ENCODE data around the gene OPHN1. TPM values are rescaled to one million over a fixed set of nuclear protein-coding genes. Genes with fewer than 3 reads are reported as not detected.

The OPHN1 gene
- total and polyA plus RNA-seq, 7 donors: 0.47 to 3.7 (median 2.4) TPM

GRCh38 chrX:68133181-68133580, 300.1 kb downstream of the OPHN1 start:
- no peak overlapping the region for H3K27ac ChIP-seq
- no peak overlapping the region for H3K4me3 ChIP-seq
- no peaks in the 10 kb centered on the region for H3K36me3 ChIP-seq (ENCODE audit: insufficient read depth in 1 of 2, low read depth in 1 of 2)
- H3K9me3 ChIP-seq: no peaks in the 10 kb centered on the region
- TF ChIP-seq CTCF (IDR thresholded peaks at IDR 0.05): no peak
- H3K4me1 ChIP-seq: no peaks in the 10 kb centered on the region
- DNase-seq (no peak), ATAC-seq (no peak)
- intact Hi-C loops (cut with DNase I): no loop called here
- no peaks in the 10 kb centered on the region for H3K27me3 ChIP-seq (ENCODE audit: insufficient read depth in 3 of 3, low read length in 2 of 3)
- WGBS, 3 donors: 49 to 74% (median 62%) methylated on average over 4 of the region's 4 CpGs

- Histone ChIP-seq H3K27me3 (ENCODE audit: insufficient read depth in 3 of 3, low read length in 2 of 3) (no peaks in the 10 kb centered on the region), H3K27ac (no peak overlapping the region), H3K36me3 (ENCODE audit: insufficient read depth in 1 of 2, low read depth in 1 of 2) (no peaks in the 10 kb centered on the region), H3K9me3 (no peaks in the 10 kb centered on the region), H3K4me3 (no peak overlapping the region), H3K4me1 (no peaks in the 10 kb centered on the region)
- 88 to 98% (median 98%) methylated on average over 26 to 29 of the region's 29 CpGs for WGBS, 3 donors
- TF ChIP-seq CTCF (IDR thresholded peaks at IDR 0.05): no peak
- intact Hi-C loops (cut with DNase I): no loop called here
- DNase-seq: no peak
- no peak for ATAC-seq
Measured at GRCh38 chrX:68132749-68133148, 300.5 kb downstream of the OPHN1 start.

GRCh38 chrX:68121835-68122234, 311.5 kb downstream of the OPHN1 start:
- WGBS, 3 donors: 71 to 97% (median 94%) methylated on average over 2 of the region's 2 CpGs
- Histone ChIP-seq H3K27ac (no peak overlapping the region), H3K9me3 (peaks cover 10% of the 10 kb centered on the region), H3K4me1 (no peaks in the 10 kb centered on the region), H3K27me3 (ENCODE audit: insufficient read depth in 3 of 3, low read length in 2 of 3) (no peaks in the 10 kb centered on the region), H3K36me3 (ENCODE audit: insufficient read depth in 1 of 2, low read depth in 1 of 2) (no peaks in the 10 kb centered on the region), H3K4me3 (no peak overlapping the region)
- DNase-seq (no peak), ATAC-seq (no peak)
- TF ChIP-seq CTCF (IDR thresholded peaks at IDR 0.05): no peak
- intact Hi-C loops (cut with DNase I): no loop called here

- peaks cover 6% of the 10 kb centered on the region for H3K9me3 ChIP-seq
- H3K4me3 ChIP-seq: no peak overlapping the region
- WGBS, 3 donors: 32 to 81% (median 69%) methylated on average over 1 of the region's 1 CpG
- no peak for TF ChIP-seq CTCF (IDR thresholded peaks at IDR 0.05)
- no peaks in the 10 kb centered on the region for H3K36me3 ChIP-seq (ENCODE audit: insufficient read depth in 1 of 2, low read depth in 1 of 2)
- intact Hi-C loops (cut with DNase I): no loop called here
- H3K27me3 ChIP-seq (ENCODE audit: insufficient read depth in 3 of 3, low read length in 2 of 3): no peaks in the 10 kb centered on the region
- ATAC-seq: no peak
- no peak for DNase-seq
- H3K27ac ChIP-seq: no peak overlapping the region
- H3K4me1 ChIP-seq: no peaks in the 10 kb centered on the region
Measured at GRCh38 chrX:68121371-68121770, 311.9 kb downstream of the OPHN1 start.

- DNase-seq (no peak), ATAC-seq (no peak)
- TF ChIP-seq CTCF (IDR thresholded peaks at IDR 0.05): no peak
- Histone ChIP-seq H3K4me3 (no peak overlapping the region), H3K9me3 (peaks cover 3% of the 10 kb centered on the region), H3K27ac (no peak overlapping the region), H3K36me3 (ENCODE audit: insufficient read depth in 1 of 2, low read depth in 1 of 2) (peaks cover 0 to 6% of the 10 kb centered on the region in 2 donors), H3K4me1 (peaks cover 3% of the 10 kb centered on the region), H3K27me3 (ENCODE audit: insufficient read depth in 3 of 3, low read length in 2 of 3) (peaks cover 0 to 5% (median 0%) of the 10 kb centered on the region in 3 donors)
- intact Hi-C loops (cut with DNase I): no loop called here
Measured at GRCh38 chrX:68115371-68115770, 317.9 kb downstream of the OPHN1 start.

All from psoas muscle (tissue), 8 donors.